ENCODE results near the gene SH3RF3.

SH3RF3 gene

GRCh38 chr2:109306190-109306589 is 177.2 kb downstream of the SH3RF3 start:
- no peak for TF ChIP-seq CTCF (IDR thresholded peaks at IDR 0.05; ENCODE audit: control insufficient read depth, extremely low read depth, insufficient read depth)
- no peak overlapping the region for H3K4me3 ChIP-seq (ENCODE audit: low read depth, low read length)
- DNase-seq (ENCODE audit: low read depth), result no peak

- no peak overlapping the region for H3K4me3 ChIP-seq (ENCODE audit: low read depth, low read length)
- TF ChIP-seq CTCF (IDR thresholded peaks at IDR 0.05; ENCODE audit: control insufficient read depth, extremely low read depth, insufficient read depth), result no peak
- no peak for DNase-seq (ENCODE audit: low read depth)
These were observed 182.8 kb downstream of the SH3RF3 start for GRCh38 chr2:109311771-109312170.

GRCh38 chr2:109312902-109313301 is 183.9 kb downstream of the SH3RF3 start:
- no peak for TF ChIP-seq CTCF (IDR thresholded peaks at IDR 0.05; ENCODE audit: control insufficient read depth, extremely low read depth, insufficient read depth)
- H3K4me3 ChIP-seq (ENCODE audit: low read depth, low read length), result no peak overlapping the region
- no peak for DNase-seq (ENCODE audit: low read depth)

GRCh38 chr2:109313343-109313742 is 184.3 kb downstream of the SH3RF3 start:
- no peak for TF ChIP-seq CTCF (IDR thresholded peaks at IDR 0.05; ENCODE audit: control insufficient read depth, extremely low read depth, insufficient read depth)
- H3K4me3 ChIP-seq (ENCODE audit: low read depth, low read length), result no peak overlapping the region
- DNase-seq (ENCODE audit: low read depth), result no peak

GRCh38 chr2:109316091-109316490 is 187.1 kb downstream of the SH3RF3 start:
- H3K4me3 ChIP-seq (ENCODE audit: low read depth, low read length), result no peak overlapping the region
- TF ChIP-seq CTCF (IDR thresholded peaks at IDR 0.05; ENCODE audit: control insufficient read depth, extremely low read depth, insufficient read depth), result no peak
- no peak for DNase-seq (ENCODE audit: low read depth)

- no peak for TF ChIP-seq CTCF (IDR thresholded peaks at IDR 0.05; ENCODE audit: control insufficient read depth, extremely low read depth, insufficient read depth)
- H3K4me3 ChIP-seq (ENCODE audit: low read depth, low read length), result no peak overlapping the region
- no peak for DNase-seq (ENCODE audit: low read depth)
These were observed 188.6 kb downstream of the SH3RF3 start for GRCh38 chr2:109317471-109318095.
